MCF 10A (cell line): ENCODE data around the gene APIP. TPM values are rescaled to one million over a fixed set of nuclear protein-coding genes. Genes with fewer than 3 reads are reported as not detected.

Source experiments
- BruUV-seq: library from RNA; stranded (reverse); fragments of 400-500 nt; replicated peaks from 2 replicates; lab custom pipeline; 2021; lab: Mats Ljungman, UMichigan
- CTCF ChIA-PET: fragments of 300-600 bp; sonication (Branson Sonifier 250); formaldehyde crosslinking; extraction: SDS; loops from one replicate; lab custom pipeline; 2021; ENCODE audit warnings: antibody characterized with exemption, inconsistent platforms; lab: Yijun Ruan, JAX
- POLR2A ChIA-PET: fragments of 300-600, 350-650 bp; sonication (Branson Sonifier 250); formaldehyde crosslinking; extraction: SDS; loops from one replicate; lab custom pipeline; 2020; ENCODE audit warnings: antibody characterized with exemption, inconsistent platforms; lab: Yijun Ruan, JAX
- DNase-seq: peaks from one replicate; pipeline ENCODE4 v3.0.0-alpha.2; 2018; ENCODE audit not compliant: unreplicated experiment
- H3K27ac Mint-ChIP-seq: one replicate; pipeline ENCODE4 v1.8.0; 2022; ENCODE audit warnings: mild to moderate bottlenecking, low read depth, mixed read lengths; ENCODE audit not compliant: unreplicated experiment
- H3K27me3 Mint-ChIP-seq: one replicate; pipeline ENCODE4 v1.8.0; 2022; ENCODE audit warnings: mixed read lengths; ENCODE audit not compliant: insufficient read depth, unreplicated experiment
- H3K36me3 Mint-ChIP-seq: one replicate; pipeline ENCODE4 v1.8.0; 2022; ENCODE audit warnings: mild to moderate bottlenecking, moderate library complexity, mixed read lengths; ENCODE audit not compliant: insufficient read depth, unreplicated experiment
- H3K4me1 Mint-ChIP-seq: one replicate; pipeline ENCODE4 v1.8.0; 2022; ENCODE audit warnings: mixed read lengths; ENCODE audit not compliant: insufficient read depth, unreplicated experiment
- H3K4me3 Mint-ChIP-seq: one replicate; pipeline ENCODE4 v1.8.0; 2022; ENCODE audit warnings: mild to moderate bottlenecking, moderate library complexity, mixed read lengths; ENCODE audit not compliant: unreplicated experiment
- H3K9me3 Mint-ChIP-seq: one replicate; pipeline ENCODE4 v1.8.0; 2022; ENCODE audit warnings: mixed read lengths; ENCODE audit not compliant: unreplicated experiment
- intact Hi-C: fragments of 100-400 bp; cut with micrococcal nuclease; formaldehyde crosslinking; loops from 2 replicates; pipeline ENCODE4 v1.14.1; 2022
- total RNA-seq: library from RNA; stranded (reverse); gene quantifications from 2 replicates; pipeline ENCODE4 v1.2.3, GENCODE V29; 2022
- TF ChIP-seq, protein P1 (sequence below): fragments of 200-600 bp; IDR thresholded peaks from one replicate; pipeline ENCODE4 v1.8.0; 2022; ENCODE audit warnings: antibody characterized with exemption, mild to moderate bottlenecking; ENCODE audit not compliant: unreplicated experiment

APIP gene
- total RNA-seq, 1 experiment from 2014 or later = 36.9 TPM

DNA sequence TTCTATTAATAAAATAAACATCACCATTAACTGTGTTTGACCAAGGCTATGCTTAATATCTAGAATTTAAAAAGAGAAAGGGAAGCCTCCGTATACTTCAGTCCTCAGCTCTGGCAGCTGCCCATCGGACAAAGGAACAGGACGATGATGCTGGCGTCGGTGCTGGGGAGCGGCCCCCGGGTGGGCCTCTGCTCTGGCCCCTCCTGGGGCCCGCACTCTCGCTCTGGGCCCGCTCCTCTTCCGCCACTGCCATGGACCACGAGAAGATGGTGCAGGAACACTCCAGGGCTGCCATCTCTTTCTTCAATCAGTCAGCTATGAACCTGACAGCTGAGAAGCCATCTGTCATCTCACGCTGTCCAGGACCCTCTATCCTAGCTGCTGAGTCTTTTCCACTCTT is 25.5 kb upstream of the APIP start:
- Mint-ChIP-seq H3K4me1 (no peaks in the 10 kb centered on the region), H3K36me3 (peaks cover 4% of the 10 kb centered on the region), H3K9me3 (no peaks in the 10 kb centered on the region), H3K27me3 (no peaks in the 10 kb centered on the region), H3K4me3 (no peak overlapping the region), H3K27ac (no peak overlapping the region)
- intact Hi-C loops = no loop called here
- BruUV-seq = no TSS peak
- TF ChIP-seq, protein P1, sequence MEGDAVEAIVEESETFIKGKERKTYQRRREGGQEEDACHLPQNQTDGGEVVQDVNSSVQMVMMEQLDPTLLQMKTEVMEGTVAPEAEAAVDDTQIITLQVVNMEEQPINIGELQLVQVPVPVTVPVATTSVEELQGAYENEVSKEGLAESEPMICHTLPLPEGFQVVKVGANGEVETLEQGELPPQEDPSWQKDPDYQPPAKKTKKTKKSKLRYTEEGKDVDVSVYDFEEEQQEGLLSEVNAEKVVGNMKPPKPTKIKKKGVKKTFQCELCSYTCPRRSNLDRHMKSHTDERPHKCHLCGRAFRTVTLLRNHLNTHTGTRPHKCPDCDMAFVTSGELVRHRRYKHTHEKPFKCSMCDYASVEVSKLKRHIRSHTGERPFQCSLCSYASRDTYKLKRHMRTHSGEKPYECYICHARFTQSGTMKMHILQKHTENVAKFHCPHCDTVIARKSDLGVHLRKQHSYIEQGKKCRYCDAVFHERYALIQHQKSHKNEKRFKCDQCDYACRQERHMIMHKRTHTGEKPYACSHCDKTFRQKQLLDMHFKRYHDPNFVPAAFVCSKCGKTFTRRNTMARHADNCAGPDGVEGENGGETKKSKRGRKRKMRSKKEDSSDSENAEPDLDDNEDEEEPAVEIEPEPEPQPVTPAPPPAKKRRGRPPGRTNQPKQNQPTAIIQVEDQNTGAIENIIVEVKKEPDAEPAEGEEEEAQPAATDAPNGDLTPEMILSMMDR = no peak
- no peak for DNase-seq
- CTCF ChIA-PET = interaction anchor here (0.7 to 0.9 kb wide), 2 partner anchors 15 to 24 kb away, joined by 3 to 4 read pairs; no protein-coding TSS in a partner anchor
- POLR2A ChIA-PET = interaction anchor here (0.7 to 2.2 kb wide), 2 partner anchors 25 to 992 kb away, joined by 3 to 9 read pairs; partner anchors contain the start of genes APIP and PDHX

DNA sequence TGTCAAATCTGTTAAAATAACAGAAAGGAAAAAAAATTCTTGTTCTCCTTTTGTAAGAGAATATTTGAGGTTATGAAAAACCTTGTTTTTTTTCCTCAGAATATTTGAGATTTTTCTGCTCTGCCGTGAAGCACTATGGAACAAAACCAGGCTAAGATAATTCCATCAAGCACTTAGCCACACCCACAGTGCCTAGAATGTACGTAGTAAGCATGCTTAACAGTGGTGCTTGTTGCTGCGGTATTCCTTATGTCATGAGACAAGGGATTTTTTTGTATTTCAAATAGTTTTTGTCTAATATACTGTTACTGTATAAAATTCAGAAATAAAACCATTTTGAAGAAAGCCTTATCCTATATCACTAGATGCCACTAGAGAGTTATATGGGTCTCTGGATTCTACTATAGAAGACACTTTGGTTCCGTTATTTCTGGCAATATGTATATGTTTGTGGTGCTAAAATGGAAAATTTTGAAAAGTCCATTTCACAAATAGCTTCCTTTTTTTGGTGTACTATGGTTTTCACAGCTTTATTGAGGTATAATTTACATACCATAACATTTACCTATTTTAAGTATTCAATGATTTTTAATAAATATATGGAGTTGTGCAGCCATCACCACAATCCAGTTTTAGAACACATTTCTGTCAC is 24.0 kb upstream of the APIP start:
- intact Hi-C loops = no loop called here
- Mint-ChIP-seq H3K36me3 (peaks cover 7% of the 10 kb centered on the region), H3K27ac (no peak overlapping the region), H3K27me3 (no peaks in the 10 kb centered on the region), H3K9me3 (no peaks in the 10 kb centered on the region), H3K4me1 (peaks cover 10% of the 10 kb centered on the region), H3K4me3 (no peak overlapping the region)
- ChIA-PET POLR2A (interaction anchor here (0.8 kb wide), 1 partner anchor 548 kb away, joined by 3 read pairs; no protein-coding TSS in a partner anchor), CTCF (interaction anchor here (0.7 to 1.5 kb wide), 5 partner anchors 29 to 448 kb away, joined by 3 to 5 read pairs (median 4); no protein-coding TSS in a partner anchor)
- TF ChIP-seq, protein P1 = no peak
- DNase-seq = no peak
- no TSS peak for BruUV-seq

DNA sequence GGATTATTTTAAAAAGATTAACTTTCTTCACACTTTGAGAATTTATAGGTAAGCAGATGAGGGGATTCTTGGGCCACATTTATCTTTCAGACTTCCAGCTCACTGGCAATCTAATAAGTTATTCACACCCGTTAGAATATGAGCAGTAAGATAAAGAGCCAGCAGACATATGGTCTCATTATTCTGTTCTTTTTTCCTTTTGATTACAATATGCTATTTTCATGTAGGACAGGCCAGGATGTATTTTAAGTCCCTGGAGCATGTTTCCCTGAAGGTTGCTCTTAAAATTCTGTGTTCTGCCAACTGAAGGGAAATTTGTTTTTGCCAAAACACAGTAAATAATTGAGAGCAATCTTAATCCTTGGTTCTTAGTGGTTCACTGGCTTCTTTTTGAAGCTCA is 22.4 kb upstream of the APIP start:
- Mint-ChIP-seq H3K27me3 (no peaks in the 10 kb centered on the region), H3K27ac (no peak overlapping the region), H3K4me3 (no peak overlapping the region), H3K36me3 (peaks cover 7% of the 10 kb centered on the region), H3K4me1 (peaks cover 10% of the 10 kb centered on the region), H3K9me3 (no peaks in the 10 kb centered on the region)
- TF ChIP-seq, protein P1 = no peak
- ChIA-PET POLR2A (interaction anchor here (0.7 to 0.8 kb wide), 2 partner anchors 303 to 551 kb away, joined by 3 read pairs; no protein-coding TSS in a partner anchor), CTCF (interaction anchor here (1.8 kb wide), 1 partner anchor 12 kb away, joined by 4 read pairs; no protein-coding TSS in a partner anchor)
- intact Hi-C loops = no loop called here
- no TSS peak for BruUV-seq
- no peak for DNase-seq

- no peak overlapping the region for H3K4me3 Mint-ChIP-seq
- CTCF ChIA-PET = interaction anchor here (0.6 kb wide), 3 partner anchors 49 to 451 kb away, joined by 3 to 4 read pairs (median 3); no protein-coding TSS in a partner anchor
- intact Hi-C loops = no loop called here
- BruUV-seq = no TSS peak
- H3K9me3 Mint-ChIP-seq = no peaks in the 10 kb centered on the region
- DNase-seq = no peak
- H3K36me3 Mint-ChIP-seq = peaks cover 16% of the 10 kb centered on the region
- peaks cover 10% of the 10 kb centered on the region for H3K4me1 Mint-ChIP-seq
- POLR2A ChIA-PET = no interaction called here
- H3K27me3 Mint-ChIP-seq = no peaks in the 10 kb centered on the region
- H3K27ac Mint-ChIP-seq = no peak overlapping the region
- TF ChIP-seq, protein P1 = no peak
Observed at GRCh38 chr11:34936945-34937629, 20.9 kb upstream of the APIP start.
